Kidney epithelial cell (primary cell): Measurements from ENCODE around the gene TMEM255B. TPM values are rescaled to one million over a fixed set of nuclear protein-coding genes. Genes with fewer than 3 reads are reported as not detected.
"Not testable (repeated sequence)": the region's sequence is repeated elsewhere in the genome, so short reads cannot be mapped to it uniquely, and the experiment has no call there.

Source experiments
- DNase-seq: peaks from one replicate; pipeline ENCODE4 v3.0.0-alpha.2; 2010; ENCODE audit warnings: low read depth
- H3K27me3 ChIP-seq: 2 replicates; pipeline ENCODE4 v1.6.0; 2011; ENCODE audit warnings: low read length; ENCODE audit not compliant: control insufficient read depth, insufficient read depth
- H3K36me3 ChIP-seq: 2 replicates; pipeline ENCODE4 v1.5.1; 2011; ENCODE audit warnings: low read length; ENCODE audit not compliant: control insufficient read depth, insufficient read depth
- H3K4me3 ChIP-seq: 2 replicates; pipeline ENCODE4 v1.5.1; 2011; ENCODE audit warnings: low read depth, mild to moderate bottlenecking, control low read depth, low read length
- CTCF ChIP-seq: IDR thresholded peaks from 2 replicates; pipeline ENCODE4 v1.5.1; 2011; ENCODE audit warnings: mild to moderate bottlenecking, moderate library complexity, low read length, control low read depth, inconsistent platforms; ENCODE audit not compliant: insufficient read depth, poor library complexity, severe bottlenecking
- total RNA-seq: library from RNA; depleted of rRNA; stranded (reverse); fragments of >200 nt; gene quantifications from 2 replicates; pipeline ENCODE4 v1.2.3, GENCODE V29; 2015

The TMEM255B gene
- total RNA-seq, 1 donor from 2014 or later, result 11.4 TPM

- no peak for TF ChIP-seq CTCF
- no peak for DNase-seq
- no peak overlapping the region for H3K4me3 ChIP-seq
- no peaks in the 10 kb centered on the region for H3K36me3 ChIP-seq
- peaks cover 5% of the 10 kb centered on the region for H3K27me3 ChIP-seq
Observed at GRCh38 chr13:113794764-113795173, 35.7 kb downstream of the TMEM255B start.

GRCh38 chr13:113795362-113795761 is 36.3 kb downstream of the TMEM255B start:
- not testable (repeated sequence) for H3K36me3 ChIP-seq, DNase-seq, H3K27me3 ChIP-seq, H3K4me3 ChIP-seq

- no peak for TF ChIP-seq CTCF
- DNase-seq, result no peak
- Histone ChIP-seq H3K36me3 (no peaks in the 10 kb centered on the region), H3K4me3 (no peak overlapping the region), H3K27me3 (peaks cover 5% of the 10 kb centered on the region)
Observed at GRCh38 chr13:113796211-113796963, 37.4 kb downstream of the TMEM255B start.

GRCh38 chr13:113796964-113797676 is 38.1 kb downstream of the TMEM255B start:
- Histone ChIP-seq H3K4me3 (no peak overlapping the region), H3K36me3 (no peaks in the 10 kb centered on the region), H3K27me3 (peaks cover 5% of the 10 kb centered on the region)
- DNase-seq, result no peak
- no peak for TF ChIP-seq CTCF

GRCh38 chr13:113798200-113798811 is 39.3 kb downstream of the TMEM255B start:
- no peak overlapping the region for H3K4me3 ChIP-seq
- H3K27me3 ChIP-seq, result no peaks in the 10 kb centered on the region
- no peaks in the 10 kb centered on the region for H3K36me3 ChIP-seq
- DNase-seq, result no peak
- no peak for TF ChIP-seq CTCF

GRCh38 chr13:113800576-113800926 is 41.5 kb downstream of the TMEM255B start:
- H3K4me3 ChIP-seq, result no peak overlapping the region
- no peaks in the 10 kb centered on the region for H3K27me3 ChIP-seq
- no peaks in the 10 kb centered on the region for H3K36me3 ChIP-seq
- TF ChIP-seq CTCF, result no peak
- no peak for DNase-seq
